ENCODE results near the gene SH2D6.
"Not testable (repeated sequence)": the region's sequence is repeated elsewhere in the genome, so short reads cannot be mapped to it uniquely, and the experiment has no call there.

The SH2D6 gene

GRCh38 chr2:85418132-85419008, at the start of gene SH2D6:
TSS of gene SH2D6 (plus strand) at chr2:85418714. CDS start at chr2:85429466, 10,752 bp downstream.
- DNase-seq: peak; percentile 85 to 93

DNA sequence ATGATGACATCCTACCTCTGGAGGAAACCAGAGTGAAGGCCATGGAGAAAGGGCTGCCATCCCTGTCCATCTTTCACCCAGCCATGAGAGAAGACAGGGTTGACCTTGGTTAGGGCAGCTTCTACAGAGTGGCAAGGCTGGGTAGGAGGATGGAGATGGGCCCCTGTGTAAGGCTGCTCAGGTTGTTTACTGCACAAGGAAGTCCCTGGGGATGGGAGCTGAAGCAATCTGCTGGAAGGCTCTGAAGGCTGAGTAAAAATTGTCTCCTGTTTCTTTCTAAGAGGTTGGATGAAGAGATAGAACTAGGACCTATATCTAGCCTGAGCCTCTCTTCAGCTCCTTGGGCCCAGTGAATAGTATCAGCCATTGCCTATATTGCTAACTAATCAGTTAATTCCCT, 49.6 kb upstream of the SH2D6 start:
- no peak for DNase-seq

GRCh38 chr2:85369500-85369899, 49.0 kb upstream of the SH2D6 start:
- no peak for DNase-seq

GRCh38 chr2:85371045-85371444, 47.5 kb upstream of the SH2D6 start:
- no peak for DNase-seq

- DNase-seq: no peak
Measured at GRCh38 chr2:85376291-85377065, 42.0 kb upstream of the SH2D6 start.

GRCh38 chr2:85377083-85377482, 41.4 kb upstream of the SH2D6 start:
- no peak for DNase-seq

DNA sequence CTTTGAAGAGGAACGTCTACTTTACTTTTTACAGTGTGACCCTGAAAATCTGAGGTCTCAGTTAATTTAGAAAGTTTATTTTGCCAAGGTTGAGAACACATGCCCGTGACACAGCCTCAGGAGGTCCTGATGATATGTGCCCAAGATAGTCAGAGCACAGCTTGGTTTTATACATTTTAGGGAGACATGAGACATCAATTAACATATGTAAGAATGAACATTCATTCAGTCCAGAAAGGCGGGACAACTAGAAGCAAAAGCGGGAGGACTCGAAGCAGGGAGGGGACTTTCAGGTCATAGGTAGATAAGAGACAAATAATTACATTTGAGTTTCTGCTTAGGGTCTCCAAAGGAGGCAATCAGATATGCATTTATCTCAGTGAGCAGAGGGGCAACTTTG, 40.3 kb upstream of the SH2D6 start:
- no peak for DNase-seq

DNA sequence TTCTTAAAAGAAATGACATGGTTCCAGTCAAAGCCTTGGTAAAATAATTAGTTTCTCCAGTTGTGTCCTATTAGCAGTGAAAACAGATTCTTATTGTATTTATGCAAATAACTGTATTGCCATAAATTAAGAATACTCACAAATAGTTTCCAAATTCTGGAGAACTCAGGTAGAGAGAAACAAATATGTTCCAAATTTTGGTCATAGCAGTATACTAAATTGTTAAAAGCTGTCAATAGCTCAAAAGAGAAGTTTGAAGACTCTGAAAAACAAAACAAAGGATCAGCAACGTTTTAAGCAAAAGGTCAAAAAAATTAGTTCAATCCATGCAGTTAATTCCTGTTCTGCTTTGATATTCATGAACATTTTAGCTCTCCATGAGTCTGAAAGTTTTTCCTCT, 38.5 kb upstream of the SH2D6 start:
- no peak for DNase-seq

GRCh38 chr2:85383151-85383550, 35.4 kb upstream of the SH2D6 start:
- not testable (repeated sequence) for DNase-seq

- no peak for DNase-seq
Measured at GRCh38 chr2:85383850-85384249, 34.7 kb upstream of the SH2D6 start.

- no peak for DNase-seq
Measured at GRCh38 chr2:85385746-85386145, 32.8 kb upstream of the SH2D6 start.

- no peak for DNase-seq
Measured at GRCh38 chr2:85387754-85388153, 30.8 kb upstream of the SH2D6 start.

DNA sequence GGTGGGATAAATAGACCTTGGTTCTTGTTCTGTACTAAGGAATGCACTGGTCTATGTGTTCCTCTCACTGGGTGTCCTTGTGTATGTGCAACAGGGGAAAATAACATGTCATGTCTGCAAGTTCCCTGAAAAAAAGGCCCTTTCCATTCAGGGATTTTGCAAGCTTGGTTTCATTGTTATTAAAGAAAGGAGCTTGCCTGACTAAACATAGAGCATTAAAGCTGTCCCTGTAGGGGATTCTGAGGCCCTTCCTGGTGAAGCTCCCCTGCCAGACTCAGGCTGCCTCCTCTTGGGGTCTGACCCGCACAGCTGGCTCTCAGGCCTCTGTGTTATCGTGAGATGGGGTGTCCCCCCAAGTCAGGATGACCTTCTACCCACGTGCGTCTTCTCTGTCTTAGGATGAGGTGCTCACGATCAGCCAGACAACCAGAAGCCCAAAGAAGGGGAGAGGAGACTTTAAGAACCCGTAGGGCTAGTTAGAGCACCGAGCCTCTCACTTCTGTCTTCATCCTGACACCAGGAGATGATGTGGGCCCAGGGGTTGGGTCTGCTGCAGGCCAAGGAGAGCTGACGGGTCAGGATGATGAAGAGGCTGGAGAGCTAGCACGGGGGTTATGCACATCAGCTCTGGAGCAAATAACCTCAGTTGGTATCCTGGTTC, 29.5 kb upstream of the SH2D6 start:
- DNase-seq: no peak

DNA sequence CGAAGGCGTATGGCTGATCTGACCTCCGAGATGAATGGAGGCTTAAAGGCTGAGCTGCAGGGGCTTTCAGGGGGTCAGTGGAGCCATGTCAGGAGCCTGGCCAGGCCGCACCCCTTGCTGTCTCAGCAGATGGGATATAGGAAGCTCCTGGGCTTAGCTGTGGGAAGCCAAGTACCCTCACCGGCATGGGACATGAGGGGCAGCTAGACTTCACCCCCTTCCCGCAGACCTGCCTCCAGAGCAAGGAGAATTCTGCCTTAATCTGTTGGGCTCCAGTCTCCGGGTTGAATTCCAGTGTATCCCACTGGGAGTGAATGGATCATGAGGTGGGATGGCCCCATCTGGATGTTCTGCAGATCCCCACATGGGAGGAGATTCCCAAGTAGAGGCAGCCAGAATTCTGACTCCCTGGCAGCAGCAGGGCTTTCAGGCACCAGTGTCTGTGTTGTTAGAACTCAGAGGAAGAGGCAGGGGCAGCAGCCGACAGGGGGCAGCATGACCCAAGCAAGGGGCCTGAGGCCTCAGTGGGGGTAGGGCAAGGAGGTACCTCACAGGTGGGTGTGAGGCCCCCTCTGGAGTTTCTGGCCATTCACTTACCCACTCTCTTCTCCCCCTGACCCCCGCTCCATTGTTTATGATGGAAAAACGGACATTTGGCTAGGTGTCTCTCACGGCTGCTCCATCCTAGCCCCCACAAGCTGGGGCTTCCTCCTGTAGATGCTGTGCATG, 27.4 kb upstream of the SH2D6 start:
- peak in 1 of 2 donors; percentile 36 for DNase-seq

GRCh38 chr2:85393836-85394235, 24.7 kb upstream of the SH2D6 start:
- DNase-seq: no peak

- peak; percentile 71 to 83 for DNase-seq
Measured at GRCh38 chr2:85394261-85394681, 24.2 kb upstream of the SH2D6 start.

GRCh38 chr2:85394976-85395375, 23.5 kb upstream of the SH2D6 start:
- DNase-seq: no peak

GRCh38 chr2:85395912-85396475, 22.5 kb upstream of the SH2D6 start:
- no peak for DNase-seq

GRCh38 chr2:85396531-85397470, 21.7 kb upstream of the SH2D6 start:
- DNase-seq: no peak

- no peak for DNase-seq
Measured at GRCh38 chr2:85397925-85398331, 20.6 kb upstream of the SH2D6 start.
